Heart left ventricle (tissue), 13 donors: ENCODE measurements around the gene ALPP.

Experiments used
- CTCF ChIP-seq, 12 donors: fragments of 200-600 bp; sonication (generic) in 4 of 12; IDR thresholded peaks; one replicate each; pipeline versions ENCODE4 v1.5.0 to v1.8.0; 2018 to 2022; ENCODE audit warnings: antibody characterized with exemption in 12 of 12, mild to moderate bottlenecking in 5 of 12
- POLR2A ChIP-seq, 2 donors: fragments of 450-650 bp; IDR thresholded peaks; one replicate each; pipeline ENCODE4 v1.6.1; 2017; ENCODE audit warnings: antibody characterized with exemption in 2 of 2, mild to moderate bottlenecking in 2 of 2, moderate library complexity in 2 of 2
- donor health status: ischemic (EF 13 %, LVEDD 7.1; RV severe dilation, severe dysfunction).
- donor health status: DM: no; HTN: yes; CAD: no.
- donor health status: DM: no; HTN: no; CAD: no.
- donor health status: ischemic (EF 25% LVEDD 6.9; RV normal size, moderate dysfunction).
- donor health status: ischemic (EF 25% LVEDD 5.7; RV mildly dilated, moderate dysfunction).
- donor health status: ischemic (EF 35%, LVEDD 5.7; RV mildly dilated, moderate dysfunction).
- donor health status: nonischemic (EF 11% LVEDD 7.7; RV severe dilation, severe dysfunction).
- donor health status: DM: yes; HTN: yes; CAD: no.
- donor health status: PGD.
- donor health status: ischemic (EF 29% LVEDD 5.4; RV normal size, mild dysfunction).
- donor health status: nonischemic (EF 23%, LVEDD 6.1; RV moderate dilation, normal function).

DNA sequence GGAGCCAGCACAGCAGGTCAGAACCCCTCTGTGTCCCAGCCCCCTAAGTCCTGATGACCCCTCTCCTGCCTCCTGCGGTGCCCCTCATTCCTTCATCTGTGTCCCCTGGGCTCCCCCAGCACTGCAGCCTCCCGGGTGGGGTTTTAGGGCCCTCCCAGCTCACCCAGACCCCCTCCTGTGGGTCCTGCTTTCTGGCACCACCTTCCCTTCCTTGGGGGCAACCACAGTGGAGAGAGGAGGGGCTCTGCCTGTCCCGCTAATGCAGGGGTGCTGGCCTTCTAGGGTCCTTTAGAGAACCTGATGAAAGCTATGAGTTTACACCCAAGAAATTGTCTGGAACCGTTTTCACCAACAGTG, 42.7 kb upstream of the ALPP start:
- TF ChIP-seq CTCF (IDR thresholded peaks at IDR 0.05), result no peak
- no peak for TF ChIP-seq POLR2A (IDR thresholded peaks at IDR 0.05)
